ENCODE measurements around the gene TPCN2. TPM values are rescaled to one million over a fixed set of nuclear protein-coding genes. Genes with fewer than 3 reads are reported as not detected.

Gene TPCN2
- polyA plus RNA-seq, 1 donor from 2014 or later: 14.2 TPM

GRCh38 chr11:69084371-69084770 lies 35.6 kb downstream of the TPCN2 start:
- TF ChIP-seq POLR2AphosphoS5 (IDR thresholded peaks at IDR 0.05): no peak
- TF ChIP-seq EZH2 (IDR thresholded peaks at IDR 0.05; ENCODE audit: borderline replicate concordance, insufficient read depth, low read length, poor library complexity, severe bottlenecking): no peak
- no peak for TF ChIP-seq SMC3 (conservative IDR thresholded peaks at IDR 0.05; ENCODE audit: poor library complexity)
- TF ChIP-seq EP300 (conservative IDR thresholded peaks at IDR 0.05; ENCODE audit: poor library complexity, severe bottlenecking): no peak
- TF ChIP-seq REST (IDR thresholded peaks at IDR 0.05; ENCODE audit: borderline replicate concordance): no peak
- Histone ChIP-seq H3K4me3 (ENCODE audit: low read length) (no peak overlapping the region), H3K9me2 (ENCODE audit: insufficient read depth, low read length) (no peaks in the 10 kb centered on the region), H3K9ac (ENCODE audit: low read length) (no peak overlapping the region), H3K9me3 (ENCODE audit: low read length) (no peaks in the 10 kb centered on the region), H3K27me3 (ENCODE audit: insufficient read depth, low read depth, low read length) (no peaks in the 10 kb centered on the region), H2AFZ (ENCODE audit: low read depth, low read length) (no peak overlapping the region), H3F3A (ENCODE audit: insufficient read depth, low read length, poor library complexity, severe bottlenecking) (no peaks in the 10 kb centered on the region), H3K79me2 (replicated peaks; ENCODE audit: insufficient read depth, low read length) (no peaks in the 10 kb centered on the region), H3K27ac (ENCODE audit: low read length) (no peak overlapping the region), H3K36me3 (ENCODE audit: insufficient read depth, low read length) (no peaks in the 10 kb centered on the region), H4K20me1 (ENCODE audit: insufficient read depth) (no peaks in the 10 kb centered on the region), H3K4me2 (ENCODE audit: low read length) (no peak overlapping the region)

GRCh38 chr11:69085490-69086095 lies 36.9 kb downstream of the TPCN2 start:
- H3K4me2 ChIP-seq (ENCODE audit: low read length): no peak overlapping the region
- no peaks in the 10 kb centered on the region for H4K20me1 ChIP-seq (ENCODE audit: insufficient read depth)
- no peaks in the 10 kb centered on the region for H3K9me2 ChIP-seq (ENCODE audit: insufficient read depth, low read length)
- H3K79me2 ChIP-seq (replicated peaks; ENCODE audit: insufficient read depth, low read length): no peaks in the 10 kb centered on the region
- H3K36me3 ChIP-seq (ENCODE audit: insufficient read depth, low read length): no peaks in the 10 kb centered on the region
- TF ChIP-seq MXI1 (conservative IDR thresholded peaks at IDR 0.05; ENCODE audit: poor library complexity, severe bottlenecking) (no peak), CTCF (IDR thresholded peaks at IDR 0.05; ENCODE audit: poor library complexity, severe bottlenecking) (no peak), EP300 (conservative IDR thresholded peaks at IDR 0.05; ENCODE audit: poor library complexity, severe bottlenecking) (no peak), SMC3 (conservative IDR thresholded peaks at IDR 0.05; ENCODE audit: poor library complexity) (no peak), EZH2 (IDR thresholded peaks at IDR 0.05; ENCODE audit: borderline replicate concordance, insufficient read depth, low read length, poor library complexity, severe bottlenecking) (no peak), REST (IDR thresholded peaks at IDR 0.05; ENCODE audit: borderline replicate concordance) (no peak), POLR2AphosphoS5 (IDR thresholded peaks at IDR 0.05) (no peak), TAF1 (IDR thresholded peaks at IDR 0.05; ENCODE audit: low read depth) (no peak), RAD21 (conservative IDR thresholded peaks at IDR 0.05) (no peak)
- H2AFZ ChIP-seq (ENCODE audit: low read depth, low read length): no peak overlapping the region
- H3K27ac ChIP-seq (ENCODE audit: low read length): no peak overlapping the region
- no peaks in the 10 kb centered on the region for H3K9me3 ChIP-seq (ENCODE audit: low read length)
- H3K27me3 ChIP-seq (ENCODE audit: insufficient read depth, low read depth, low read length): no peaks in the 10 kb centered on the region
- no peak overlapping the region for H3K9ac ChIP-seq (ENCODE audit: low read length)
- no peak overlapping the region for H3K4me3 ChIP-seq (ENCODE audit: low read length)
- no peaks in the 10 kb centered on the region for H3F3A ChIP-seq (ENCODE audit: insufficient read depth, low read length, poor library complexity, severe bottlenecking)

All from neural cell (in vitro differentiated cells).